Stimulated activated naive CD4-positive, alpha-beta T cell treated with Interleukin-2 at 50 U/mL for 16 hours (primary cell): ENCODE measurements around the gene TSEN34.
"Not testable (repeated sequence)": the region's sequence is repeated elsewhere in the genome, so short reads cannot be mapped to it uniquely, and the experiment has no call there.

ENCODE experiments used
- DNase-seq: peaks from one replicate; lab custom pipeline; 2025; lab: John Stamatoyannopoulos, UW

TSEN34 gene

DNA sequence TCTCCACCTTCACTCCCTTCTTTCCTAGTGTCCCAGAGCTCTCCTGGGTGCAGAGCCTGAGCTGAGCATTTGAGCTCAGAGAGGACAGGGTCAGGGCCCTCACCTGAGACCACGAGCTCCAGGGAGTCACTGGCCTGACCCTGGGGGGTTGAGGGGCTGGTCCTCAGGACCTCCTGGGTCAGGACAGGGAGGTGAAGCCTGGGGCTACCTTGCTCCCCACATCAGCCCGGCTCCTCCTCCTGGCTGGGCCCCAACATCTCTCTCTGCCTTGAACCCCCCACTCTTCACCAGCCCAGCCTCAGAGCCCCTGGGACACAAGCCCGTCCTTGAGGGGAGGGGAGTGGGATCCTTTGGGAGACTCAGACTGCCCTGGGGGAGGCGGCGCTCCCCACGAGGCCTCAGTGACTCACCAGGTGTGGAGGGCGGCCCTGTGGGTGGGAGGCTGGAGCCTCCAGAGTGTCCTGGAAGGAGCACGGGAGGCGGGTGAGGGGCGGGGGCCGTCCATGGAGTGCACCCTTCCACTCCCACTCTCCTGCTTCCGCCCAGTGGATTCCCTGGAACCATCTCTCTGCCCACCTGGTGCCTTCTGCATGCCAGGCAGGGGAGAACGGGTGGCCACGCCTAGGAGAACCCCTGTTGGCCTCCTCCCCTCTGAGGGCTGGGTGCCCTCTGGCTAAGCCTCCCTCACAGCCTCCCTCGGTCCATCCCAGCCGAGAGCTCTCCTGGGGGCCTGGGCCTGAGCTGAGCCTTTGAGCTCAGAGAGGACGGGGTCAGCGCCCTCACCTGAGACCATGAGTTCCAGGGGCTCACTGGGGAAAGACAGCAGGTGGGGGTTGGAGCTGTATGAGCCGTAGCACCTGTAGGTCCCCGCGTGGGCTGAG, 48.6 kb downstream of the TSEN34 start:
- not testable (repeated sequence) for DNase-seq

DNA sequence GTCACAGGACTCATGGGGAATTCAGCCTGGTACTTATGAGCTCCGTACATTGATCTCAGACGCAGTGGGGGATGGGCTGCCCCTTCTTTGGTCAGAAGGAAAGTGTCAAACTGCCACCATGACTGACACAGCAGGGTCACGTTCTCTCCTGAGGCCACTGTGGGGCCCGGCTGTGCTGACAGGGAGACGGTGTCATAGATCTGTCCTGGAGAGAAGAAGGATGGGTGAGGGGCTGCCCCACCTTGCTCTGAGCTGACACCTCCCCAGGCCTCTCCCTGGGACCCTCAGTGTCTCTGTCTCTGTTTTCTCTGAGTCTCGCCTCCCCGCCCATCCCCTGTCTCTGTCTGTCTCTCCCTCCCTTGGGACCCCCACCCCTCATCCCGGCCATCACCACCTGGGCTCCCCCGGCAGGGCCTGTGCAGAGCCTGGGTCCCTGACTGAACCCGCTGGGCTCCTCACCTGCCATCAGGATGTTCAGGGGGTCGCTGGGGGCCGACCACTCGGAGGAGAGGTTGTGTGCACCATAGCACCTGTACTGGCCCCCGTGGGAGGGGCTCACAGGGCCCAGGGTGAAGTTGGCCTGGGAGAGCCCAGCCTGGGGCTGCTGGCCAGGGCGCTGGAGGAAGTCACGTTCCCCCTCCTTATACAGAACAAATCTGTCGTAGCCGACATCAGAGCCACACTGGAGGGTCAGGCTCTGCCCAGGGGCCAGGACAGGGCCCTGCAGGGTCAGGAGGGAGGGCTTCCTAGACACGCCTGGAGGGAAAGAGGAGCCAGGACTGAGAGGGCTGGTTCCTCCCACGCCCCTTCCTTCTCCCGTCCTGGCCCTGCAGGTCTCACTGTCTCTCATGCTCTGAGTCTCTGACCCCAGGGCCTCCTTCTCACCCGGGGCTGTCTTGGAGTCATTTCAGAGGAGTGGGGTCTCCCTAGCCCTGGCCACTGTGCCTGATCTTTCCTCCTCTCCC, 49.5 kb downstream of the TSEN34 start:
- not testable (repeated sequence) for DNase-seq

DNA sequence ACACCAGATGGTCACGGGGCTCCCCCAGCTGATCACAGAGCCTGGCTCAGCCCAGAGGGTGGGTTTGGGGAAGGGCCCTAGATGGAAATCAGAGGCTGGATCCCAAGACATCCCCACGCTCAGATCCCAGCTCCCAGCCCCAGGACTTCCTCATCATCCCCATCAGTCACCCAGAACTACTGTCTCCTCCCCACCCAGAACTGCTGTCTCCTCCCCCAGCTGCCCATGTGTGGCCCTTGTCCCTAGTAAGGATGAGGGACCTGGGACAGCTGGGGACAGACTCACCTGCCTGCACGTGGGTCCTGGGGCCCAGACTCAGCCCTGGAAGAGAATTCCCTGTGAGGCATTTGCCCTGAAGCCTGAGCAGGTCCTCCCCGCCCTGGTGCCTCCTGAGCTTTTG, 51.1 kb downstream of the TSEN34 start:
- not testable (repeated sequence) for DNase-seq

DNA sequence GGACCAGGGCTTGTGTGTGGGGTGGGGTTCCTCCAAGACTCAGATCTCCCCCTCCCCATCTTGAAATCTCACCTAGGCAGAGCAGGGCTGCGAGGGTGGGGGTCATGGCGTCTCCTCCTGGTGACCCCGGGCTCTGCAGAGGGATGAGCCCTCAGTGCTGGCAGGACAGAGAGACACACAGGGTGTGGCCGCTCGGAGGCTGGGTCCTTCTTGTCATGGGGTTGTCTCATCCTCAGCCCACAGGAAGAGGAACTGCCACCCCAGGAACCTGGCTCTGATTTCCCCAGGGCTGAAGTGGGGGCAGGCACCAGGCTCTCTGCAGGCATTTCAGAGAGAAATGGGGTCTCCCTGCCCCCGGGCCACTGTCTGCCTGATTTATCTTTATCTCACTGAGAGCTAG, 51.5 kb downstream of the TSEN34 start, which contains the start of gene LILRA6:
Gene LILRA6, minus strand, starts transcription at position 145 of the 400 bp plus-strand sequence.
- DNase-seq: not testable (repeated sequence)

DNA sequence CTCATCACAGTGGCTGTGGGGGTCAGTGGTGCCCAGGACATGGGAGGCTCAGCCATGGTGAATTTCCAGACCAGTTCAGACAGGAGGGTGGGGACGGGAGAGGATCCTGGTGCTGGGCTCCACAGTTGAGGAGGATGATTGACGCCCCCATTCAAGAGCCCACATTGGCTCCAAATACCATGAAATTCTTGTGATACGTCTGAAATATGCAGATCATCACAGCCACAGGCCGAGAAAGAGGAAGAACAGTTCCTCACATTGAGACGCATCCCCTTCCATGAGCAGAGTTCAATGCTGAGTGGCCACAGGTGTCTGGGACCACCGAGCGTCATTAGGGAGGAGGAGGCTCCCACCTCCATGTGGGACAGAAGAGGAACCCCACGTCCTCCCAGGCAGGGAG, 52.7 kb downstream of the TSEN34 start:
- not testable (repeated sequence) for DNase-seq
